Mucosa of rectum (tissue), 2 donors: ENCODE measurements around the gene IQGAP3.

Experiments
- H3K27ac ChIP-seq, 2 donors: one replicate each; pipeline ENCODE4 v1.7.0; 2013; ENCODE audit warnings: inconsistent platforms in 2 of 2, low read depth in 2 of 2, low read length in 2 of 2
- H3K27me3 ChIP-seq, 2 donors: one replicate each; pipeline ENCODE4 v1.7.0; 2013; ENCODE audit warnings: low read length in 2 of 2; ENCODE audit not compliant: control insufficient read depth in 2 of 2, insufficient read depth in 2 of 2
- H3K36me3 ChIP-seq, 2 donors: one replicate each; pipeline ENCODE4 v1.7.0; 2013; ENCODE audit warnings: low read length in 2 of 2; ENCODE audit not compliant: control insufficient read depth in 2 of 2, insufficient read depth in 2 of 2
- H3K4me1 ChIP-seq, 2 donors: one replicate each; pipeline ENCODE4 v1.7.0; 2013; ENCODE audit warnings: low read length in 2 of 2, mild to moderate bottlenecking in 1 of 2; ENCODE audit not compliant: control insufficient read depth in 2 of 2, insufficient read depth in 2 of 2
- H3K4me3 ChIP-seq, 2 donors: one replicate each; pipeline ENCODE4 v1.7.0; 2013; ENCODE audit warnings: low read length in 2 of 2
- H3K9ac ChIP-seq, 2 donors: one replicate each; pipeline ENCODE4 v1.7.0; 2013; ENCODE audit warnings: low read length in 2 of 2, low read depth in 1 of 2, mild to moderate bottlenecking in 1 of 2
- H3K9me3 ChIP-seq, 2 donors: one replicate each; pipeline ENCODE4 v1.7.0; 2013; ENCODE audit warnings: low read length in 2 of 2; ENCODE audit not compliant: control insufficient read depth in 2 of 2
- donor health status: healthy.
- donor health status: Normal muscosa, but diverticular disease.

IQGAP3 gene

GRCh38 chr1:156522443-156522970 is 49.9 kb downstream of the IQGAP3 start:
- H3K27ac ChIP-seq, result no peak overlapping the region
- H3K9me3 ChIP-seq, result no peaks in the 10 kb centered on the region
- no peak overlapping the region for H3K9ac ChIP-seq
- H3K4me3 ChIP-seq, result no peak overlapping the region
- H3K36me3 ChIP-seq, result no peaks in the 10 kb centered on the region
- H3K4me1 ChIP-seq, result peaks cover 3 to 20% of the 10 kb centered on the region in 2 donors
- no peaks in the 10 kb centered on the region for H3K27me3 ChIP-seq

- Histone ChIP-seq H3K4me3 (no peak overlapping the region), H3K36me3 (no peaks in the 10 kb centered on the region), H3K4me1 (peaks cover 0 to 7% of the 10 kb centered on the region in 2 donors), H3K27ac (peak overlapping the region; percentile 4 to 76), H3K9me3 (no peaks in the 10 kb centered on the region), H3K27me3 (no peaks in the 10 kb centered on the region), H3K9ac (peak overlapping the region in 1 of 2 donors; percentile 26)
Measured at GRCh38 chr1:156517748-156518147, 54.6 kb downstream of the IQGAP3 start.

- Histone ChIP-seq H3K9ac (no peak overlapping the region), H3K4me1 (peaks cover 0 to 7% of the 10 kb centered on the region in 2 donors), H3K27ac (no peak overlapping the region), H3K4me3 (no peak overlapping the region), H3K27me3 (no peaks in the 10 kb centered on the region), H3K9me3 (no peaks in the 10 kb centered on the region), H3K36me3 (no peaks in the 10 kb centered on the region)
Measured at GRCh38 chr1:156516821-156517220, 55.5 kb downstream of the IQGAP3 start.

GRCh38 chr1:156515956-156516355 is 56.4 kb downstream of the IQGAP3 start:
- no peaks in the 10 kb centered on the region for H3K27me3 ChIP-seq
- H3K4me1 ChIP-seq, result peaks cover 0 to 7% of the 10 kb centered on the region in 2 donors

GRCh38 chr1:156513185-156513584 is 59.2 kb downstream of the IQGAP3 start:
- H3K27ac ChIP-seq, result no peak overlapping the region
- H3K27me3 ChIP-seq, result no peaks in the 10 kb centered on the region
- no peaks in the 10 kb centered on the region for H3K9me3 ChIP-seq
- H3K36me3 ChIP-seq, result no peaks in the 10 kb centered on the region
- H3K4me1 ChIP-seq, result peaks cover 6 to 14% of the 10 kb centered on the region in 2 donors
- H3K9ac ChIP-seq, result no peak overlapping the region
- no peak overlapping the region for H3K4me3 ChIP-seq

More at GRCh38 chr1:156515956-156516355, 56.4 kb downstream of the IQGAP3 start:
- H3K9me3 ChIP-seq, result no peaks in the 10 kb centered on the region
- H3K4me3 ChIP-seq, result no peak overlapping the region
- H3K27ac ChIP-seq, result no peak overlapping the region
- H3K36me3 ChIP-seq, result no peaks in the 10 kb centered on the region
- H3K9ac ChIP-seq, result no peak overlapping the region

- Histone ChIP-seq H3K27ac (no peak overlapping the region), H3K27me3 (no peaks in the 10 kb centered on the region), H3K4me3 (no peak overlapping the region), H3K4me1 (peaks cover 11 to 13% of the 10 kb centered on the region in 2 donors), H3K36me3 (no peaks in the 10 kb centered on the region), H3K9me3 (no peaks in the 10 kb centered on the region), H3K9ac (no peak overlapping the region)
Measured at GRCh38 chr1:156511644-156512043, 60.7 kb downstream of the IQGAP3 start.

- Histone ChIP-seq H3K36me3 (no peaks in the 10 kb centered on the region), H3K4me3 (no peak overlapping the region), H3K4me1 (peaks cover 16 to 18% of the 10 kb centered on the region in 2 donors), H3K27me3 (no peaks in the 10 kb centered on the region), H3K9me3 (no peaks in the 10 kb centered on the region), H3K27ac (peak overlapping the region; percentile 35 to 61), H3K9ac (no peak overlapping the region)
Measured at GRCh38 chr1:156510709-156511108, 61.7 kb downstream of the IQGAP3 start.

- Histone ChIP-seq H3K9ac (no peak overlapping the region), H3K4me1 (peaks cover 21 to 22% of the 10 kb centered on the region in 2 donors), H3K27me3 (no peaks in the 10 kb centered on the region), H3K9me3 (no peaks in the 10 kb centered on the region), H3K4me3 (no peak overlapping the region), H3K27ac (peak overlapping the region; percentile 70 to 72), H3K36me3 (no peaks in the 10 kb centered on the region)
Measured at GRCh38 chr1:156509424-156510034, 62.8 kb downstream of the IQGAP3 start.

GRCh38 chr1:156508955-156509234 is 63.5 kb downstream of the IQGAP3 start:
- Histone ChIP-seq H3K4me3 (no peak overlapping the region), H3K4me1 (peaks cover 27 to 28% of the 10 kb centered on the region in 2 donors), H3K27me3 (no peaks in the 10 kb centered on the region), H3K9ac (peak overlapping the region in 1 of 2 donors; percentile 34), H3K27ac (peak overlapping the region; percentile 70 to 72), H3K36me3 (no peaks in the 10 kb centered on the region), H3K9me3 (no peaks in the 10 kb centered on the region)

GRCh38 chr1:156508205-156508954 is 64.0 kb downstream of the IQGAP3 start:
- H3K9me3 ChIP-seq, result no peaks in the 10 kb centered on the region
- peak overlapping the region in 1 of 2 donors; percentile 22 for H3K4me3 ChIP-seq
- peaks cover 32 to 33% of the 10 kb centered on the region in 2 donors for H3K4me1 ChIP-seq
- H3K36me3 ChIP-seq, result no peaks in the 10 kb centered on the region
- peak overlapping the region; percentile 70 to 72 for H3K27ac ChIP-seq
- H3K9ac ChIP-seq, result peak overlapping the region; percentile 29 to 45
- H3K27me3 ChIP-seq, result no peaks in the 10 kb centered on the region
